ENCODE data around the gene TAF5L.

The TAF5L gene

DNA sequence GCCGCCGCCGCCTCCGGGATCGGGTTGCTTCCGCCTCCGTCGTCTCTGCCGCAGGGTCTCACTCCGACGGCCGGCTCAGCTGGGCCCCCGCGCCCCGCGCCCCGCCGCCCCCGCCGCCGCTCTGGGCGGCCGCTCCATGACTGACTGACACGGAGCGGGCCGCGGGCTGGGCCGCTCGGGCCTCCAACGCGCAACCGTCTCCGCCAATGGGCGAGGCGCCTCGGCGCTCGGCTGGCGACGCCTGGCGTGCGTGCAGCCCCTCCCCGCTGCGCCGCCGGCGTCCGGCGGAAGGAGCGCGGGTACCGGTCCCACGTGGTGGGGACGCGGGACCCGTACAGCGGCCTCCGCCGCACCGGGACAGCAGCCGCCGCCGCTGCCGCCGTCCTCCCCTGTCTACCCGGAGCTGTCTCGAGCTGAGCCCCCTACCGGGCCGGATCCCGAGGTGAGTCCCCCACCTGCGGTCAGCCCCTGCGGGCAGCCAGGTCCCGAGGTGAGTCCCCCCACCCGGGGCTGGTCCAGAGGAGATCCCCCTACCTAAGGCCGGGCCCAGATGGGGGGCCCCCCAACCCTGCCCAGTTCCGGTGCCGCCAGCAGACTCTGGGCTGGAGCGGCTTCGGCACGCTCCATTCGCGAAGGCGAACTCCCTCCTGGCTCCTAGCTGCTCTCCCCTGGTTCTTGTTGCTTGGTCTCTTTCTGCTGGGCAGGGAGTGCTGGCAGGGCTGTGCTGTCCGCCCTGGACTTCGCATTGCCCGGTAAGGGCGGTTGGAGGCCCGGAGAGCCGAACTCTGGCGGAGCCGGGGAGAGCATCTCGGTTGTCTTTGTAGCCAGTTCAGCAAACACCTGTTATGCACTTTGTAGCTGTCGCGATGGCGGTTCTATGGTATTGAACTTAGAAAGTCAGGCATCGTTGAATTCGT lies at the start of gene TAF5L, which contains the start of gene URB2:
TAF5L (minus strand) TSS at position 208 of the 917 bp plus-strand sequence. CDS start 11,640 bp downstream, outside the sequence.
URB2 (plus strand) TSS at position 333 of the 917 bp plus-strand sequence. CDS start 1,387 bp downstream, outside the sequence.
- peak; percentile 85 for DNase-seq

DNA sequence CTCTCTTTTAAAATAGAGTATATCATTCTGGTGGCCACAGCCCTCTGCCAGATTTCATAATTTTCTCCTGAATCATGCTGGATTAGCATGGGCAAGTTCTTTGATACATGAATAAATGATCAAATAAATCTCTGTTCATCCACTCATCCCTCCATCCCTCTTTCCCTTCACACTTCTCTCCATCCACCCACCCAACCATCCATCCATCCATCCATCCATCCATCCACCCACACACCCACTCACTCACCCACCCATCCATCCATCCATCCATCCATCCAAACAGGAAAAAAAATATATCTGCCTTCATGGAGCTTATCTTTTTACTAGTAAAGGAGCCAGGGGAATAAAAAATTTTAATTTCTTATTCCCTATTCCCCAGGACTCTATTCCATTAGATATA lies 49.5 kb upstream of the TAF5L start:
- no peak for DNase-seq

DNA sequence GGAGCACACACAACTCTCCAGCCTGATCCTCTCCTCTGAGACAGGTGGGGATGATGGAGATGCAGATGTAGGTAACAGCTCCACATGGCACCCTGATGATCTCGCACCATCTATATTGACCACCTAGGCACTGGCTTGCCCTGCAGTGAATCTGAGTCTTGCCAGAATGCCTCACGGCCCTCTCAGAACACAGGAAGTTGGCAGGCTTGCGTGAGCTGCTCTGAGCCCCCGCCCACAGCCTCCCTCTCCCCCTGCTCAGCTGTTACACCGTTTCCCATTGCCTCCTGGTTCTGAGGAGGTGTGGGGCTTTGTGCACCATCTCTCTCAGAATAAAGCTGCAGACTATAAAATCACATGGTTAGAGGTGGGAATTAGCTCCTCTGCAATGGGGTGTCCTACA lies 48.1 kb upstream of the TAF5L start:
- no peak for DNase-seq

DNA sequence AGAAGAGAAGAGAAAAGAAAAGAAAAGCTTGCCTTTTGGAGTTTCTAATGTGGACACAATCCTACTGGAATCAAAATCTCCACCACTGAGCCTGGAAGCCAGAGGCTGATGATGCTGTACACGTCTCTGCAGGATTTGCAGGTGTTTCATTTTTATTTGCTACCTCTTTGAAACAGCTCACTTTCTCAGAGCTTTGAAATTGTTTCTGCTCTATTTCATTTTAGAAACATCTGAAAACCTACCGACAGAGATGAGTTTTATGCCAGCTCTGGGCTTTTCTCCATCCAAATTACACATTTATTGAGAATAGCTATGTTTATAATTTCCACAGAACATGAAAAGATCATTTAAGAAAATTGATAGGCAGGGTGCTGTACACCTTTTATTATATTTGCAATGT lies 46.3 kb upstream of the TAF5L start:
- no peak for DNase-seq

DNA sequence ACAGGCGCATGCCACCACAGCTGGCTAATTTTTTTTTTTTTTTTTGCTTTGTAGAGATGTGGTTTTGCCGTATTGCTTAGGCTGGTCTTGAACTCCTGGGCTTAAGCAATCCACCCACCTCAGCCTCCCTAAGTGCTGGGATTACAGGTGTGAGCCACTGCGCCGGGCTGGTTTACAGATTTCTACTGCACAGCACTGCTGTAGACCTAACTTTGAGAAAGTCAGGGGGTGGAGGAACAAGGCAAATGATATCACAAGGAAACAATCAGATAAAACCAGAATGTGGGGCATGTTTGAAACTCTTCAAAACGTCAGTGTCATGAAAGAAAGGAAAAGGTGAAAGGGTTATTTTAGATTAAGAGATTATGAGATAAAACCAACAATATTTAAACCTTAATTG lies 45.4 kb upstream of the TAF5L start:
- DNase-seq: no peak

DNA sequence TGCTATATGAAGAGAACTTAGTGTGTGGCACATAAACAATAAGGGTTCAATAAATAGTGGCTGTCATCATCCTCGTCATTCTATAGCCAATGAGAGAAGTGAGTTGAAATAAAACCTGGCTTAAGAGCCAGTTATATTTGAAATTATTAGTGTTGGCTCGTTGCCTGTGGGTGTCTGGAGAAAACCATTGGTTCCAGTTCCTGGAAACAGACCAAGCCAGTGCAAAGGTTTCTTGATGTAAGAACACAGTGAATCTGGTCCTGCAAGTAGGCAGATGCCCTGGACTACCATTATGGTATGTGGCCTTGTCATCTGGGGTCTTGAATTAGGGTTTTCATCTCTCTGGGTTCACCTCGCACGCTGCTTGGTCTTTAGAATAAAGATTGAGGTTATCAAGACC lies 43.4 kb upstream of the TAF5L start:
- DNase-seq: peak in 1 of 2 experiments; percentile 11

DNA sequence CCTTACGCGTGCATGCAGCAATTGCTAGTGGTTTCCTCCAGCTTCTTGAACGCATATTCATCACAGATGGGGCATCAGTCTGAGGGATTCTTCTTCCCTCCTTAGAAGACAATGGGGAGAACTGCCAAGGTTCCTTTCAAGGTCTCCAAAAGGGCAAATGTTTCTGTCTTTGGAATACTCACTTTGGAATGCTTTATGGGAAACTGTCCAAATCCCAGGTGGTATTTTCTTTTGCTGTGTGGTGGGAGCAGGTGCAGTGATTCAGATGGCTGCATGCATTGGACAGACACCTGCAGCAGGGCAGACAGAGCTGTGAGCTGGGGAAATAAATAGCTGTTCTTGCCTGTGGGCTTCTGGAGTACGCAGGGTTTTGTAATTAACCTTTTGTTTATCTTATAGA lies 40.7 kb upstream of the TAF5L start:
- DNase-seq: peak; percentile 6 to 47

DNA sequence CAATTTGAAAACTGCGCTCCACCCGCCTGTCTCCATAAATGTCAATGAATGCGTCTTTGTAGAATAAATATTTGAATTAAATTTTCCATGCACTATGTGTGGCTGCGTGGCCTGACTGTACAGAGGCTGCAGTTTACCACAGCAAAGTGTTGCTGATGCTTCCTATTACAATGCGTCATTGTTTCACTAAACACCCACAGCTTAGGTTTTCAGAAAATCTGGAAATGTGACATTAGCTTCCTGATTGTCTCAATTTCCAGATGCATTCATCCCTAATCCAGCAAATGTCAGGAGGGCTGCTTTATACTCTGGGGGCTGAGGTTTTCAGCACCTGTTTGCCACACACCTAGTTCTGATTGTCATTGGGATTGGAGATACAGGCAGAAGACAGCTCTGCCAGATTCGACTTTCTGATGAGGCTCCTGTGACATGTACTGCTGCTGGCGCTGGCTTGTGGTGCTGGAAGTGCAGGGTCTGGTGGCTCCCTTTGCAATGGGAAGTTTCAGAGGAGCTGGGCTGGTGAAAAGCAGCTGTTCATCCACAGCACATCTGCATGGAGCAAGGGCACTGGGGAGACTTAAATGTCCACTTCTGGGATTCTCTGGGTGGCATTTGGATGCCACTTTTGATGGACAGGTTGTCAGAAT lies 40.1 kb upstream of the TAF5L start:
- no peak for DNase-seq

DNA sequence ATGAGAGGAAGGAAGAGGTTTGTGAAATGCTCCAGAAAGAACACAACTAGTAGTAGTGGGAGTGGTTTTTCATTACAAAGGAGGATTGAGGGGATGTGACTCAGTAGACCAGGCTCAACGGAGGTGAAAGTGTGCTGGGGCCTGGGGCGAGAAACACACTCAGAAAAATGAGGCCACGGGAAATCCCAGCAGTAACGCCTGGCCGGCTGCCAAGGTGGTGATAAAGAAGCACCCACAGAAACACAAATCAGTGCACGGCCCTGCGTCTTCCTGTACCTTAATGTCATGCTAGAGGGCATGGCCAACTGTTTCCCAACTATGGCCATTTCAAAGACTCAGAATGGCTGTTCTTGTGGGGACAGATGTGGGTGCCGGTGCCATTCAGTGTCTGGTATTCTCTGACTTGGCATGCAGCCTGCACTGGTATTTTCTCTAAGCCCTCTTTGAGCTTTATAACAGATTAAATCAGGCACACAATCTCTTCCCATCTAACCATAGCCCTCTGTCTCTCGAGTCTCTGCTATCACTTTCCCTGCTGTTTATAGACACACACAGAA lies 38.3 kb upstream of the TAF5L start:
- no peak for DNase-seq

DNA sequence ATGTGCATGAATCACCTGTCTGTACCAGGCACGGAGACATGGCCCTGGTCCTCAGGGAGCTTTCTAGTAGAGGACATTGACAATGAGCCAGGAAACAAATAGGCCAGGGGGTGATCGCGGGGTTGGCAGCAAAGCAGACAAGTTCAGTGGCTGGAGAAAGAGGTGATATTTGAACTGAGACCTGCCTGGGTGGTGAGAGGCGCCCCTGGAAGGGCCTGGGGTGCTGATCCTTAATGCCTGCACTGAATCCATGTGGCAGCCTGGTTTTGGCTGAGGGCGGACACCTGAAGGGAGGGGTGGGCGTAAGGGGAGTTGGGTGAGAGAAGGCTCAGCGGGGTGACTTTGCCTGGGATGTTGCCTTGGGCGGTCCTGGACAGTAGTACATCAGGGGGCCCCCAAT lies 36.0 kb upstream of the TAF5L start:
- DNase-seq: no peak

DNA sequence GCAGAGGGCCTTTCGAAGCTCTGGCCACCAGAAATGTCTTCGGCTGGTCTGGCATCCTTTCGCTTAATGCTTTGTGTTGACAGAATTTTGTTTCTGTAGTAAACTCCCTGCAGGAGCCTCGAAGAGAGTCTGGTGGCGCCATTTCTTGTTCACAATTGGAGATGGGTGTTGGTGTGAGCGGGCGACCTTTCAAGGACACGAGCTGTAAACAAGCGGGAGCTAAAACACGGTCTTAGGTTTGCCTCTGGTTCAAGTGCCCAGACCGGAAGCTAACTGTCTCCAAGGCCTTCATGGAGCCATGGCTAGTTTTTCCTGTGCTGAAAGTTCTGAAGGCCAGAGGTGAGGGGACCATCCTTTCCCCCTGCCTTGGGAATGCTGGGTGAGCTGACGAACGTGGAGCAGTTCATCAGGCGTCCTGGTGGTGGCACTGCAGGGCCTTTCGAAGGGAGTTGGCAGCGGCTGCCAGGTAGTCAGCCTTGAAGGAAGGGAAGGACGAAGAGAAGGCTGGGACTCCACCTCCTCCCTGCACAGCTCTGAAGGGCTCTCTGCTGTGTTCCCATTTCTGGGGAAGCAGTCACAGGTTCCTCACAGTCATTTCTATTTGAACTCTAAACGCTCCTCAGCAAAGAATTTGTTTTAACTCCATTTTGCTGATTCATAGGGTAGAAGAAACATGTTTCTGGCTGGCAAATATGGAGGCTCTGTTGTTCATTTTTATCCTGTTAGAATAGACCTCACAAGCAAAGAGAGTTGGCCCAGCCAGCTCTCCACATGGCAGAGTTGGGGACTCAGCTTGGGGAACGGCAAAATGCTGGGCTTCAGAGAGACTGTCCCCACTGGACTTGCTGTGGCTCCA lies 35.3 kb upstream of the TAF5L start:
- DNase-seq: peak; percentile 64 to 75

DNA sequence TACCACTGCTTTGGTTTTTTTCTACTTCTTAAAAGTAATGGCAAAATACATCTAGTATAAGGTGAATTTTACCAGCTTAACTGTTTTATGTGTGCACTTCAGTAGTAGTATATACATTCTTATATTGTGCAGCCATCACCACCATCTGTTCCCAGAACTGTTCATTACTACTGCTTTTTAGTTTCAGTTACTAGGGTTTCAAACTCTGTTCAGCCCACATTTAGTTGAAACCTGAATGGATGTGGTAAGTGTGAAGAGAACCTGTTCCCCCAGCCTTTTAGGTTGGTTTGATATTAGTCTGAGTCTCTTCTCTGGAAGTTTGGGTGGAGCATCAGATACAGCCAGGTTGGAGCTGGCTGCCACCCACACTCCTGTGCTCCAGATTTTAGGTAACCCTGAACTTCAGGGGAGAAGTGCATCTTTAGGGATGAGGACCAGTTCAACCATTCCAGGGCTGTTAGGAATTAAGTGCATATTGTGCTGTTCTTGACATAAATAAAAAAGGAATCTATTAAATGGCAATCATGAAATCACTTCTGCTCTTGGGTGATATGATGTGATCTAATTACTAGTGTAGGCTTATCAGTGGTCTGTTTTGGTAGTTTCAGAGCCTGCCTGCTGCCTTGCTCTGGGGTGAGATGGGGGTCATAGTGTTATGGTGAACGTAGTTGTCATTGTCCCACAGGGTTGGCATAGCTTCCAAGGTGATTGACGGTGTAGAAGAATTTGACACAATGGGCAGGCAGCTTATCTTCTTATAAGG lies 32.3 kb upstream of the TAF5L start:
- DNase-seq: no peak

DNA sequence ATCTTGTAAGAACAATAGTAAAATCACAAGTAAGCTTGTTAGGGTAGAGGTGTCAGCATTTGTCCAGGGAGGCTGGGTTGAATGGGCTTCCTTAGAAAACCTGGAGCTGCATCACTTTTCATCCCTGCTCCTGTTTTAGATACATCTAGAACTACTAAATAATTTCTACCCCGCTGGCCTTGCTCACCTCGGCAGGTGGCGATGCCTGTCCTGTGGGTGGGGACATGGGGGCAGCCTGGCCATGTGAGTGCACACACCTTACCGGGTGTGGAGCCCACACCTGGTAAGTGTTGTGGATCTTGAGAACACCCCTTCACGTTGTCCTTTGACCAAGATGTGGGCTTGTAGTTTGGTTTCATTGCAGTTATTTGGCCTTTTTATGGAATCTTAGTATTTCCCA lies 29.9 kb upstream of the TAF5L start:
- DNase-seq: no peak

DNA sequence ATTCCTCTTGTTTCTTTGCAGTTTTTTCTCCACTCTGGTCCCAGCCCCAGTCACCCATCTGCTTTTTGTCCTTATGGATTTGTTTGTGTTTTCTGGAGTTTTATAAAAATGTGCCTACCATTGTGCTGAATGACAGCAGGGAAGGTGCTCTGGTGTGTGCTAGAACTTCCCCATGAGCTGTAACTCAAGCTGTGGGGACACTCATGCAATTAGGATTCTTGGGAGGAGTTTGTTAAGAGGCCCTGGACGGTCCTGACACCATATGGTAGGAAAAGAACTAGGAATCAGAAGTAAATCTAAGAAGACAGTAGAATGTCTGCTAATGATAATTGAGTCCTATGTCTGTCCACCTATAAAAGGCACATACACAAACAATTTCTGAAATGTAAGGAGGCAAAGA lies 27.5 kb upstream of the TAF5L start:
- DNase-seq: no peak

DNA sequence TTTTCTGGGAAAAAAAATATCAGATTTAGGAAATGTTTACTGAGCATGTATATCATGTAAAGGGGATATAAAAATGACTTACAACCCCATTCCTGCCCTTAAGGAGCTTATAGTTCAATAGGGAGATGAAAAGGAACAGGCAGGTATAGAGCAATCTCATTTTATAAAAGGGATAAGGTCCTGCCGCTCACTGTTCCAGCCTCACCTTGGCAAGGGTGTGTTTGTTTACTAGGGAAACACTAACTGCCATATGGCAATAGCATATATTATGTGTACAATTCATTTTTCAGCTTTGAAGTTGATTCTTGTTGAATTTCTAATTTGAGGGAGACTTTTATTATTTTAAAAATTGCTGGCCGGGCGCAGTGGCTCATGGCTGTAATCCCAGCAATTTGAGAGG lies 25.6 kb upstream of the TAF5L start:
- no peak for DNase-seq

DNA sequence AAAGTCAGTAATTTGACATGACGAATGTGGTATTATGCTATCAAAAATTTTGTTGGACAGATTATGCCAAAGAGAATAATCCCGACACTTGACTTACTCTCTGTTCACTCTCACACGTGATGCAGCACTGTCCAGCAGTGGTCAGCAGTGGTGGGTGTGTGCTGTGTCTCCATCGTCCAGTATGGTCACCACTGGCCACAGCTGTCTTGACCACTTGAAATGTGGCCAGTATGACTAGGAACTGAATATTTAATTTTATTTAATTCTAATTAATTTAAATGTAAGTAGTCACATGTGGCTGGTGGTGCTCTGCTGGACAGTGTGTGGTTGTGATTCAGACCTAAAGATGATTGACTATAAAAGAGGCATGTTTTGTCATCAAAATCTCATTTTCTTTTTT lies 24.1 kb upstream of the TAF5L start:
- no peak for DNase-seq

DNA sequence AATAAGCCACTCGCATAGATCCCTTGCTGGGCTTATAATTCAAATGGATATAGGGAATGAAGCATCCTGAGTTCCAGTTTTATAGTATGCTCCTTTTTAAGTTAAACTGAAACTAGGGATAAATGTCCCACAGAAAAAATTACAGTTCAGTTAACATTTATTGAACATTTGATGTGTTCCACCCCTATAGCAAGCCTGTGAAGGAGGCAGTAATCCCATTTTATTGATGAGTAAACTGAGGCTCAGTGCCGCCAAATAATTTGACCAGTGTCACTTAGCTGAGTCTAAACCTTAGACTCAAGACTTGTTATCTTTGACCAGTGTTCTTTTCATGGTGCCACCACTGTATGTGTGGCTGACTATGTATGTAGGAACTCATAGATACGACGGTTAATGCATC lies 22.5 kb upstream of the TAF5L start:
- no peak for DNase-seq

DNA sequence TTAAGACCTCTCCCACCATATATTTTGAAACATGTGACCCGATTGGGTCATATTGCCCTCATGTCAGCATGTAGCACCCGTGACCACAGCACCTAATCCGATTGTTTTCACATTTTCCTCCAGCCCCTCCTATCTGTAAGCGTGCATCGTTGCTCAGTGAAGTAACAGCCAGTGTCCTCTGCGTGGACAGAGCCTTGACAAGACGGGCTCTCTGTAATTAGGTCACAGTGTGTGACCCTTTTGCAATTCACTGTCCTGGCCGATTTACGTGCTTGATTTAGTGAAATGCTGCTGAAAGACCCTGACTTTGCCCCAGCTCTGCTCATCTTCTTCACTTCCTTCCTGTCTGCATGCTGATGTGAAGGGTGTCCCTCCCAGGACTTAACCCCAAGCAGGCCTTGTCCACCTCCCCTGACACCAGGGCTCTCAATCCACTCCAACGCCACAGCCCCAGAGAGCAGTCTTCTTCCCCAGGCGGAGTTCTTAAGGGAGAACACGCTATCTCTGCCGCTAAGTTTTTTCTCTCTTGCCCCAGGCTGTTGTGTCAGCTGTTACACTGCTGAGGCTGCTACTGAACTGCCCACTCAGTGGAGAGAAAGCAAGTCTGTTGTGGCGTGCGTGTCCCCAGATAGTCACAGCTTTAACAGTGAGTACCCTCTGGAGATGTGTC lies 19.5 kb upstream of the TAF5L start:
- no peak for DNase-seq

DNA sequence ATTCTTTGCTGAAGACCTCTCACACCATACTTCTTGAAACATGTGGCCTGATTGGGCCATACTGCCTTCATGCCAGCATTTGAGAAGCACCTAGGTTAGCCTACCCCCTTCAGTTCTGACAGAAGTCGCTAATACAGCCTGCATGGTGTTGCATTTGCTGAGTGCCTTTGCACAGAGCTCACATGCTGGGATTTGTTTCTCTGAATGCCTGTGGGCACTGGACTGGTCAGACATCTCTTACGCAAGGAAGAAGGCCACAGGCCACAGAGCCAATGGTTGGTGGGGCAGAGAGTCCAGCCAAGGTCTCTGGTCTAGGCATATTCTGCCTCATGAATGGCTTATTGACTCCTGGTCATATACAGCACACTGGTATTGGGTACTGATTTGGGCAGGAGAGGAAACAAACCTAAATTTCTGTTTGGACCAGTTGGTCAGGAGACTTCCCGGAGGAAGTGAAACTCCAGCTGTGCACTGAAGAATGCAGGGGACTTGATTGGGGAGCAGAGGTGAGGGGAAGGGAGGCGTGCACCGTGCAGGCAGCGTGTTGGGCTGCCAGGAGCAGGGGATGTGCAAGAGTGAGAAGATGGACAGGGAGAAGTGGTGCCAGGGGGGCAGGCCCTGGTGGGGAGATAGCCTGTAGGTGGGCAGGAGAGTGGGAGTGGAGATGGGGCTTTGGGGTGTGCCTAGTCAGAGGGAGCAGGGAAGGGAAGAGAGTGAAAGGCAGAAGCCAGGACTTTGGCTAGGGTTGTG lies 18.2 kb upstream of the TAF5L start:
- DNase-seq: no peak

DNA sequence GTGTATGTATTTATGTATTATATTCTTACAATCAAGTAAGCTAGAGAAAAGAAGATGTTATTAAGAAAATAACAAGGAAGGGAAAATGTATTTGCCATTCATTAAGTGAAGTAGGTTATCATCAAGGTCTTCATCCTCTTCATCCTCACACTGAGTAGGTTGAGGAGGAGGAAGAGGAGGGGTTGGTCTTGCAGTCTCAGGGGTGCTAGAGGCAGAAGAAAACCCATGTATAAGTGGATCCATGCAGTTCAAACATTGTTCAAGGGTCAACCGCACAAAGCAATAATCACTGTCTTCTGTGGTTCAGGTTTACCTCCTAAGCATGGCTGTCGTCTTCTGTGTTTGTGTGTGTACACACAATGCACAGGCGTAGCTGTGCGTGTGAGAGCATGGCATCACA lies 17.0 kb upstream of the TAF5L start:
- DNase-seq: no peak

DNA sequence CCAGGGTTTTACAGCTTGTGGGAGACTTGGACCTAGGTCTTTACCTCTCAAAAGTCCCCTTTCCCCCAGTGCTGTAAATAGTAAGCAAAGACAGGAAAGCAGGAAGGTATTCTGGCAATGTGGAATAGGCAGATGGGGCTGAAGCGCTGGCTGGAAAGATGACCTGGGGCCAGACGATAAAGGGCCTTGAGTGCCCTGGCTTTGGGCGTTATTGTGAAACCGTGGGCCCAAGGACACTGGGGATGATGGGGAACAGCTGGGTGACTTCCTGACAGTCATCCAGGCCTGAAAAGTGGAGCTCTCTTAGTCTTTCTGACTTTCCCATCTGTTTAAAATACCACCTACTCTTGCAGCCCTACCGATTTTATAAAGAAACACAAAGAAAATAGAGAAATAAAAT lies 16.5 kb upstream of the TAF5L start:
- no peak for DNase-seq

All from SHP77 (cell line).